Measurements from ENCODE around the gene CBLB.

Gene CBLB

DNA sequence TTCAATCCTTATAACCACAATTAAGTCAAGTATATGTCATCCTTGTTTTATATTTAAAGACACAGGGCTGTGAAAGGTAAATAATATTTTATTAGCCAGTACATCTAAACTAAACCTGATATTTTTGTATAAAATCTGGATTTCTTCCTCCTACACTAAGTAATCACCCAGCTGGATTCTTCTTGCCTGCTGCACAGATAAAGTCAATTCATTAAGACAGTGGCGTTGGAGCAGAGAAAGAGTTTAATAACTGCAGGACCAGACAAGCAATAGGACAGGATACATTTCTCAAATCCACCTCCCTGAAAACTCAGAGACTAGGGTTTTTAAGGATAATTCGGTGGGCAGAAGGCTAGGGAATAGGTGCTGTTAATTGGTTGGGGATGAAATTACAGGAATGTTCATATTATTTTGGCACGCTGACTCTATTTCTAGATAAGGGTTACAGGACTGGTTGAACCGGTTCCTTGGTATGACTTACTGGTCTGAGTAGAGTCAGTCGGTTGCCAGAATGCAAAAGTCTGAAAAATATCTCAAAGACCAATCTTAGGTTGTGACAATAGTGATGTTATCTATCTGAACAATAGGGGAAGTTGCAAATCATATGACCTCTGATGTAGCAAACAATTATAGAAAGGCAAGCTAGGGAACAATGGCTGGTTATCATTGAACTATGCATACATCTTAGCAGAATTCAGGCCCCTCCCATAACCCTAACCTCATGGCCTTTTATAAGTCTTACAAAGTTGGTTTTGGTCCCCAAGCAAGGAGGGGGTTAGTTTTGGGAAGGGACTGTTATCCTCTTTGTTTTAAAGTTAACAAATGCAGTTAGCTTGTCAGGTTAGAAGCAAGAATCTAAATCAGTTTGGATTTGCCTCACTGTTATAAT is 257.3 kb downstream of the CBLB start:
- peak; percentile 49 to 84 for DNase-seq

- no peak for DNase-seq
These were observed 258.3 kb downstream of the CBLB start for GRCh38 chr3:105610473-105610872.

DNA sequence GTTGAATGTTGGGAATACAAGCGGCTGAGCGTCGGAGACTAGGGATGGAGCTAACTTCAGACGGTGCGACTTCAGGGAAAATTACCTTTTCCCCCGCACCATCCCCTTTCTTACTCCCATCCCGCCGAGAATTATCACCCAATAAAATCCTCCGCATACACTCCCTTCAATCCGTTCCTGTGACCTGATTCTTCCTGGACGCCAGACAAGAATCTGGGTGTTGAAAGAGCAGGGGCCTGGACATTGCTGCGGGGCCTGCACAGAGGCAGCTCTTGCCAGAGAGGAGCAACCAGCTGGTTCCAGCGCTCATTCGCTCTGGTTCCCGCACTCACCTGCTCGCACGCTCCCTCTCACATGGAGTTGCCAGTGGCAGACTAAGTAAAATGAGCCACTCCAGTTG is 260.2 kb downstream of the CBLB start:
- DNase-seq = no peak

DNA sequence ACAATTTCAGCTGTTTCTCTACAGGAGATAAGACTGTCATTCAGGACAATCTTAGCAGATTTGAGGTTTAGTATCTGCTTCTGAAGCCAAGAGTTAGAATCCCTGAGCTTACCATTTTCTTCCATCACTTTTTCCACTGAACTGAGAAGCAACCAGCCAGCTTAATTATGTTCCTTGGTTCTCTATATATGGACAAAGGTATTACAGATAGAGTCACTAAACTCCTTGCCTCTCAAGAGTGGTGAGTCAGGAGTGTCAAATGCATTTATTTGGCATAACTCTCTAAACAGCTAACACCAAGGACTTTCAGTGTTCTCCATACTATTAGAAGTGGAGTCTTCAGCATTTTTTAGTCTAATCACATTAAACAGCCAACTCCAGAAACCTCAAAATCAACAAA is 262.8 kb downstream of the CBLB start:
- no peak for DNase-seq
